Peyer's patch (tissue), 4 donors: ENCODE results near the gene MIDN.

Experiments used
- POLR2A ChIP-seq, 2 donors: fragments of 450-650 bp; IDR thresholded peaks; one replicate each; pipeline ENCODE4 v1.5.1; 2017; ENCODE audit warnings: antibody characterized with exemption in 2 of 2, mild to moderate bottlenecking in 2 of 2, moderate library complexity in 2 of 2
- TF ChIP-seq, protein P1 (sequence below), 6 experiments: fragments of 450-650 bp in 4 of 6; fragments of 200-600 bp in 2 of 6; sonication (generic) in 1 of 6; IDR thresholded peaks; one replicate each; pipeline ENCODE4 v1.5.1; 2017 to 2019; ENCODE audit warnings: antibody characterized with exemption in 6 of 6, mild to moderate bottlenecking in 3 of 6, moderate library complexity in 1 of 6

DNA sequence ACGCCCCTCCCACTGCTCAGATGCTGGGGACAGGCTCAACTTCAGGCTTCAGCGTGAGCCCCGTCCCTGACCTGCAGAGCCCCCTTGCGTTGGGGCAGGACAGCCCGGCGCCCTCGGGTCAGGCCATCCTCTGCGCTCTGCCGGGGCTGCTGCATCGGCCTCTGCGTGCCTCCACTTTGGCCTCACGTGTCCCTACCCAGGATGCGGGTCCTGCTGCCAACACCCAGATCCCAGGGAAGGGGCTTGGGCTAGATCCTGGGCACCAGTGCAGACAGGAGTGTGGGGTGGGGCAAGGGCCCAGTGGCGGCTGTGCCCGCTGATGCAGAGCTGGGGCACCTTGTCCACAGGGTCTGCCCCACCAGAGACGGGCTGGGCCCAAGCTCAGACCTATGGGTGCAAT is 23.5 kb upstream of the MIDN start:
- TF ChIP-seq, protein P1, sequence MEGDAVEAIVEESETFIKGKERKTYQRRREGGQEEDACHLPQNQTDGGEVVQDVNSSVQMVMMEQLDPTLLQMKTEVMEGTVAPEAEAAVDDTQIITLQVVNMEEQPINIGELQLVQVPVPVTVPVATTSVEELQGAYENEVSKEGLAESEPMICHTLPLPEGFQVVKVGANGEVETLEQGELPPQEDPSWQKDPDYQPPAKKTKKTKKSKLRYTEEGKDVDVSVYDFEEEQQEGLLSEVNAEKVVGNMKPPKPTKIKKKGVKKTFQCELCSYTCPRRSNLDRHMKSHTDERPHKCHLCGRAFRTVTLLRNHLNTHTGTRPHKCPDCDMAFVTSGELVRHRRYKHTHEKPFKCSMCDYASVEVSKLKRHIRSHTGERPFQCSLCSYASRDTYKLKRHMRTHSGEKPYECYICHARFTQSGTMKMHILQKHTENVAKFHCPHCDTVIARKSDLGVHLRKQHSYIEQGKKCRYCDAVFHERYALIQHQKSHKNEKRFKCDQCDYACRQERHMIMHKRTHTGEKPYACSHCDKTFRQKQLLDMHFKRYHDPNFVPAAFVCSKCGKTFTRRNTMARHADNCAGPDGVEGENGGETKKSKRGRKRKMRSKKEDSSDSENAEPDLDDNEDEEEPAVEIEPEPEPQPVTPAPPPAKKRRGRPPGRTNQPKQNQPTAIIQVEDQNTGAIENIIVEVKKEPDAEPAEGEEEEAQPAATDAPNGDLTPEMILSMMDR (IDR thresholded peaks at IDR 0.05): no peak
- no peak for TF ChIP-seq POLR2A (IDR thresholded peaks at IDR 0.05)
